ENCODE data around the gene ZNF432. TPM values are rescaled to one million over a fixed set of nuclear protein-coding genes. Genes with fewer than 3 reads are reported as not detected.

ZNF432 gene
- total and polyA plus RNA-seq, 2 of the 13 experiments (the other 11 are each of a cell fraction or from before 2014, with no cell fraction given), result 4.1 to 8.7 TPM

DNA sequence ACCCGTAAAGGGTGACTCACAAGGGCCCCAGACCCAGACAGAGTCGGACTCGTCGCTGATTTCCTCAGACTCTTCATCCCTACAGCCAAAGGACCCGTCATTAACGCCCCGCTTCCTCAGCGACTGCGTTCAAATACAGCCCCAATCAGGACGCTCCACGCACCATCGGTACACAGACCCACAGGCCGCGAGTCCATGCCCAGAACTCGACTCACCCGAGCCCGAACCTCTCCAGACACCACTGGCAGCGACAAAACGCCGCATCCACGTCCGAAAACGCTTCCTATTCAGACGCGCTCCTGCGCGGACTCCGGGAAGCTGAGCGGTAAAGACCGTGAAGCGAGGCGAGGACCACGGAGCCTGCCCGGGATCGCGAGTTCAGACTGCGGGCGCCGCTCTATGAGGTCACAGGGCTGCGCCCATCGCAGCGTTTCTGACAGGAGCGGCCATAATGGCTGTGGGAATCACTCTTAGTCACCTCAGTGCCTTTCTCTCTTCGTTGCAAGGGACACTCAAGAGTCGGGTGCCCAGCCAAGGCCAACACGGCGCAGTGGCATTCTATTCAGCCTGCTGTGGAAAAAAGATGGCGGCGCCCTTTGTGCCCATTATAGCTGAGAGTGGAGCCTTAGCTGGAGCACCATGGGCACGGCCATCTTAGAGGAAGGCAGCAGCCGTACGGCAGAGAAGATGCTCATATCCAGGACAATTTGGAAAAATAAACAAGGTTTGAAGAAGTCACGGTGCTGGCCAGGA is 20.4 kb downstream of the ZNF432 start, which contains the start of gene ZNF614 (continued):
- TF ChIP-seq, protein P1, sequence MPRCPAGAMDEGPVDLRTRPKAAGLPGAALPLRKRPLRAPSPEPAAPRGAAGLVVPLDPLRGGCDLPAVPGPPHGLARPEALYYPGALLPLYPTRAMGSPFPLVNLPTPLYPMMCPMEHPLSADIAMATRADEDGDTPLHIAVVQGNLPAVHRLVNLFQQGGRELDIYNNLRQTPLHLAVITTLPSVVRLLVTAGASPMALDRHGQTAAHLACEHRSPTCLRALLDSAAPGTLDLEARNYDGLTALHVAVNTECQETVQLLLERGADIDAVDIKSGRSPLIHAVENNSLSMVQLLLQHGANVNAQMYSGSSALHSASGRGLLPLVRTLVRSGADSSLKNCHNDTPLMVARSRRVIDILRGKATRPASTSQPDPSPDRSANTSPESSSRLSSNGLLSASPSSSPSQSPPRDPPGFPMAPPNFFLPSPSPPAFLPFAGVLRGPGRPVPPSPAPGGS (CRISPR knock-in tag; IDR thresholded peaks at IDR 0.05), result peak; percentile 72
- peak; percentile 95 for TF ChIP-seq GATAD1 (CRISPR knock-in tag; IDR thresholded peaks at IDR 0.05)
- TF ChIP-seq ZNF83 (CRISPR knock-in tag; IDR thresholded peaks at IDR 0.05; ENCODE audit: borderline replicate concordance), result no peak
- TF ChIP-seq, protein P2, sequence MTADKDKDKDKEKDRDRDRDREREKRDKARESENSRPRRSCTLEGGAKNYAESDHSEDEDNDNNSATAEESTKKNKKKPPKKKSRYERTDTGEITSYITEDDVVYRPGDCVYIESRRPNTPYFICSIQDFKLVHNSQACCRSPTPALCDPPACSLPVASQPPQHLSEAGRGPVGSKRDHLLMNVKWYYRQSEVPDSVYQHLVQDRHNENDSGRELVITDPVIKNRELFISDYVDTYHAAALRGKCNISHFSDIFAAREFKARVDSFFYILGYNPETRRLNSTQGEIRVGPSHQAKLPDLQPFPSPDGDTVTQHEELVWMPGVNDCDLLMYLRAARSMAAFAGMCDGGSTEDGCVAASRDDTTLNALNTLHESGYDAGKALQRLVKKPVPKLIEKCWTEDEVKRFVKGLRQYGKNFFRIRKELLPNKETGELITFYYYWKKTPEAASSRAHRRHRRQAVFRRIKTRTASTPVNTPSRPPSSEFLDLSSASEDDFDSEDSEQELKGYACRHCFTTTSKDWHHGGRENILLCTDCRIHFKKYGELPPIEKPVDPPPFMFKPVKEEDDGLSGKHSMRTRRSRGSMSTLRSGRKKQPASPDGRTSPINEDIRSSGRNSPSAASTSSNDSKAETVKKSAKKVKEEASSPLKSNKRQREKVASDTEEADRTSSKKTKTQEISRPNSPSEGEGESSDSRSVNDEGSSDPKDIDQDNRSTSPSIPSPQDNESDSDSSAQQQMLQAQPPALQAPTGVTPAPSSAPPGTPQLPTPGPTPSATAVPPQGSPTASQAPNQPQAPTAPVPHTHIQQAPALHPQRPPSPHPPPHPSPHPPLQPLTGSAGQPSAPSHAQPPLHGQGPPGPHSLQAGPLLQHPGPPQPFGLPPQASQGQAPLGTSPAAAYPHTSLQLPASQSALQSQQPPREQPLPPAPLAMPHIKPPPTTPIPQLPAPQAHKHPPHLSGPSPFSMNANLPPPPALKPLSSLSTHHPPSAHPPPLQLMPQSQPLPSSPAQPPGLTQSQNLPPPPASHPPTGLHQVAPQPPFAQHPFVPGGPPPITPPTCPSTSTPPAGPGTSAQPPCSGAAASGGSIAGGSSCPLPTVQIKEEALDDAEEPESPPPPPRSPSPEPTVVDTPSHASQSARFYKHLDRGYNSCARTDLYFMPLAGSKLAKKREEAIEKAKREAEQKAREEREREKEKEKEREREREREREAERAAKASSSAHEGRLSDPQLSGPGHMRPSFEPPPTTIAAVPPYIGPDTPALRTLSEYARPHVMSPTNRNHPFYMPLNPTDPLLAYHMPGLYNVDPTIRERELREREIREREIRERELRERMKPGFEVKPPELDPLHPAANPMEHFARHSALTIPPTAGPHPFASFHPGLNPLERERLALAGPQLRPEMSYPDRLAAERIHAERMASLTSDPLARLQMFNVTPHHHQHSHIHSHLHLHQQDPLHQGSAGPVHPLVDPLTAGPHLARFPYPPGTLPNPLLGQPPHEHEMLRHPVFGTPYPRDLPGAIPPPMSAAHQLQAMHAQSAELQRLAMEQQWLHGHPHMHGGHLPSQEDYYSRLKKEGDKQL (CRISPR knock-in tag; IDR thresholded peaks at IDR 0.05; ENCODE audit: low read depth), result no peak
- peak; percentile 95 for TF ChIP-seq ZSCAN31 (CRISPR knock-in tag; IDR thresholded peaks at IDR 0.05; ENCODE audit: low read depth)
- TF ChIP-seq ZNF101 (CRISPR knock-in tag; IDR thresholded peaks at IDR 0.05; ENCODE audit: borderline replicate concordance, low read depth), result no peak
- TF ChIP-seq ZFP37 (CRISPR knock-in tag; IDR thresholded peaks at IDR 0.05; ENCODE audit: borderline replicate concordance), result peak; percentile 74; the same call in 1 of the 2 replicates
- TF ChIP-seq ZKSCAN5 (CRISPR knock-in tag; IDR thresholded peaks at IDR 0.05), result no peak
- 0 out of 2 replicates have a peak, but pooled peaks have one; percentile 27 for TF ChIP-seq ZNF616 (CRISPR knock-in tag; IDR thresholded peaks at IDR 0.05; ENCODE audit: low read depth)
- peak; percentile 87; the same call in 1 of the 2 replicates for TF ChIP-seq ZNF138 (CRISPR knock-in tag; IDR thresholded peaks at IDR 0.05; ENCODE audit: low read depth)
- peak; percentile 85; the same call in 1 of the 2 replicates for TF ChIP-seq ZNF354B (CRISPR knock-in tag; IDR thresholded peaks at IDR 0.05)
- no peak for TF ChIP-seq RBAK (CRISPR knock-in tag; IDR thresholded peaks at IDR 0.05)
- TF ChIP-seq SUZ12 (IDR thresholded peaks at IDR 0.05; ENCODE audit: low read depth, low read length), result no peak
- peak; percentile 79 for TF ChIP-seq AGO2 (optimal IDR thresholded peaks at IDR 0.05; ENCODE audit: low read depth, low read length)
- peak; percentile 65; the same call in 1 of the 2 replicates for TF ChIP-seq MIXL1 (CRISPR knock-in tag; IDR thresholded peaks at IDR 0.05)
- TF ChIP-seq RFXANK (CRISPR knock-in tag; IDR thresholded peaks at IDR 0.05), result no peak
- TF ChIP-seq ZFX (CRISPR knock-in tag; IDR thresholded peaks at IDR 0.05; ENCODE audit: low read depth), result peak; percentile 90
- peak; percentile 77 for TF ChIP-seq RBM39 (IDR thresholded peaks at IDR 0.05; ENCODE audit: low read depth, low read length, poor library complexity, severe bottlenecking)
- no peak for TF ChIP-seq ZNF703 (CRISPR knock-in tag; IDR thresholded peaks at IDR 0.05; ENCODE audit: borderline replicate concordance)
- TF ChIP-seq ZNF496 (CRISPR knock-in tag; IDR thresholded peaks at IDR 0.05; ENCODE audit: insufficient replicate concordance), result no peak
- peak; percentile 68 for TF ChIP-seq MXD4 (CRISPR knock-in tag; IDR thresholded peaks at IDR 0.05)
- peak; percentile 63 for TF ChIP-seq HNF4A (CRISPR knock-in tag; IDR thresholded peaks at IDR 0.05)
